Keratinocyte (primary cell): Measurements from ENCODE around the gene TXNDC12. TPM values are rescaled to one million over a fixed set of nuclear protein-coding genes. Genes with fewer than 3 reads are reported as not detected.
"Not testable (repeated sequence)": the region's sequence is repeated elsewhere in the genome, so short reads cannot be mapped to it uniquely, and the experiment has no call there.

Experiments used
- DNase-seq: peaks from one replicate; pipeline ENCODE4 v3.0.0-alpha.2; 2011; ENCODE audit warnings: low read depth, missing footprints, low spot score
- FAIRE-seq: peaks from 2 replicates; lab custom pipeline; 2011; peaks lifted over from hg19 to GRCh38; lab: Jason Lieb, UNC
- H2AFZ ChIP-seq: 2 replicates; pipeline ENCODE4 v1.6.0; 2012; ENCODE audit warnings: low read length, control low read depth, inconsistent platforms; ENCODE audit not compliant: control insufficient read depth
- H3K27ac ChIP-seq: 2 replicates; pipeline ENCODE4 v1.5.1; 2011; ENCODE audit warnings: low read length; ENCODE audit not compliant: control insufficient read depth, insufficient read depth
- H3K27me3 ChIP-seq: 3 replicates; pipeline ENCODE4 v1.6.0; 2011; ENCODE audit warnings: low read length; ENCODE audit not compliant: control insufficient read depth, insufficient read depth; ENCODE audit errors: extremely low read depth
- H3K36me3 ChIP-seq, 2 experiments: 2 replicates in 1 of 2; 3 replicates in 1 of 2; pipeline ENCODE4 v1.5.1; 2011; ENCODE audit warnings: low read length in 2 of 2, mild to moderate bottlenecking in 1 of 2; ENCODE audit not compliant: control insufficient read depth in 2 of 2, insufficient read depth in 2 of 2; ENCODE audit errors: extremely low read depth in 1 of 2
- H3K4me1 ChIP-seq: 3 replicates; pipeline ENCODE4 v1.5.1; 2011; ENCODE audit warnings: low read length; ENCODE audit not compliant: control insufficient read depth, insufficient read depth; ENCODE audit errors: extremely low read depth
- H3K4me2 ChIP-seq: 3 replicates; pipeline ENCODE4 v1.6.0; 2011; ENCODE audit warnings: low read depth, low read length; ENCODE audit not compliant: control insufficient read depth, insufficient read depth; ENCODE audit errors: extremely low read depth
- H3K4me3 ChIP-seq, 3 experiments: fragments of 200-600 bp in 1 of 3; sonication (generic) in 1 of 3; 2 replicates in 2 of 3; 3 replicates in 1 of 3; pipeline ENCODE4 v1.5.1; 2011 to 2016; ENCODE audit warnings: low read length in 3 of 3, mild to moderate bottlenecking in 3 of 3, control low read depth in 2 of 3, inconsistent platforms in 1 of 3, low read depth in 1 of 3, mixed read lengths in 1 of 3, mixed run types in 1 of 3, moderate library complexity in 1 of 3; ENCODE audit not compliant: control insufficient read depth in 2 of 3, insufficient read depth in 2 of 3; ENCODE audit errors: extremely low read depth in 1 of 3
- H3K79me2 ChIP-seq: 2 replicates; pipeline ENCODE4 v1.6.0; 2012; ENCODE audit warnings: low read length; ENCODE audit not compliant: control insufficient read depth, insufficient read depth
- H3K9ac ChIP-seq: 3 replicates; pipeline ENCODE4 v1.6.0; 2011; ENCODE audit warnings: low read length; ENCODE audit not compliant: control insufficient read depth, insufficient read depth; ENCODE audit errors: extremely low read depth
- H3K9me1 ChIP-seq: 3 replicates; pipeline ENCODE4 v1.6.0; 2011; ENCODE audit warnings: low read length; ENCODE audit not compliant: control insufficient read depth, insufficient read depth; ENCODE audit errors: extremely low read depth
- H3K9me3 ChIP-seq: 2 replicates; pipeline ENCODE4 v1.5.1; 2012; ENCODE audit warnings: low read depth, low read length; ENCODE audit not compliant: control insufficient read depth
- H4K20me1 ChIP-seq: 3 replicates; pipeline ENCODE4 v1.6.0; 2011; ENCODE audit warnings: low read length; ENCODE audit not compliant: control insufficient read depth, insufficient read depth; ENCODE audit errors: extremely low read depth
- CTCF ChIP-seq, 3 experiments: IDR thresholded peaks in 1 of 3; conservative IDR thresholded peaks in 1 of 3; optimal IDR thresholded peaks in 1 of 3; 2 replicates in 2 of 3; 3 replicates in 1 of 3; pipeline versions ENCODE3 to v1.5.1; 2011; ENCODE audit warnings: low read length in 3 of 3, mild to moderate bottlenecking in 3 of 3, moderate library complexity in 2 of 3, control low read depth in 1 of 3, inconsistent platforms in 1 of 3; ENCODE audit not compliant: insufficient read depth in 2 of 3; ENCODE audit errors: extremely low read depth in 1 of 3
- EZH2 ChIP-seq: IDR thresholded peaks from one replicate; pipeline ENCODE4 v1.6.1; 2012; ENCODE audit warnings: inconsistent platforms, mild to moderate bottlenecking, low read length, moderate library complexity
- dilution Hi-C: fragments of 300-500 bp; cut with MboI; formaldehyde crosslinking; loops from one replicate; pipeline ENCODE4 v1.7.0; 2020; ENCODE audit warnings: low sequenced_read_pairs; ENCODE audit not compliant: extremely low pct_ligation_motif_present
- polyA plus RNA-seq, 5 experiments: library from polyadenylated mRNA; depleted of rRNA in 3 of 5; stranded (reverse) in 3 of 5; stranded (forward) in 1 of 5; unstranded in 1 of 5; fragments of >200 nt; gene quantifications; 1 replicate in 1 of 5; 2 replicates in 3 of 5; 3 replicates in 1 of 5; pipeline versions ENCODE4 v1.2.1 to v1.2.3, GENCODE V29; 2011 to 2012; ENCODE audit warnings: missing spikeins in 2 of 5, low read depth in 1 of 5, low replicate concordance in 1 of 5

Gene TXNDC12
- polyA plus RNA-seq, 1 donor (not counting 4 experiments of a cell fraction or from before 2014, with no cell fraction given) = 28.2 TPM

GRCh38 chr1:52007215-52008002, 47.6 kb downstream of the TXNDC12 start:
- Histone ChIP-seq H3K4me2 (no peak overlapping the region), H3K9me1 (no peaks in the 10 kb centered on the region), H3K27me3 (no peaks in the 10 kb centered on the region), H2AFZ (peak overlapping the region; percentile 71), H3K9me3 (no peaks in the 10 kb centered on the region), H3K4me1 (peaks cover 16% of the 10 kb centered on the region), H3K27ac (no peak overlapping the region), H3K79me2 (no peaks in the 10 kb centered on the region), H4K20me1 (no peaks in the 10 kb centered on the region), H3K36me3 (no peaks in the 10 kb centered on the region), H3K9ac (no peak overlapping the region), H3K4me3 (no peak overlapping the region)
- no peak for FAIRE-seq
- dilution Hi-C loops = no loop called here
- DNase-seq = no peak
- TF ChIP-seq CTCF (optimal IDR thresholded peaks at IDR 0.05 in 1 of 3, IDR thresholded peaks at IDR 0.05 in 1 of 3, conservative IDR thresholded peaks at IDR 0.05 in 1 of 3; ENCODE audit: extremely low read depth in 1 of 3, insufficient read depth in 2 of 3, low read length in 3 of 3) = no peak
- no peak for TF ChIP-seq EZH2

DNA sequence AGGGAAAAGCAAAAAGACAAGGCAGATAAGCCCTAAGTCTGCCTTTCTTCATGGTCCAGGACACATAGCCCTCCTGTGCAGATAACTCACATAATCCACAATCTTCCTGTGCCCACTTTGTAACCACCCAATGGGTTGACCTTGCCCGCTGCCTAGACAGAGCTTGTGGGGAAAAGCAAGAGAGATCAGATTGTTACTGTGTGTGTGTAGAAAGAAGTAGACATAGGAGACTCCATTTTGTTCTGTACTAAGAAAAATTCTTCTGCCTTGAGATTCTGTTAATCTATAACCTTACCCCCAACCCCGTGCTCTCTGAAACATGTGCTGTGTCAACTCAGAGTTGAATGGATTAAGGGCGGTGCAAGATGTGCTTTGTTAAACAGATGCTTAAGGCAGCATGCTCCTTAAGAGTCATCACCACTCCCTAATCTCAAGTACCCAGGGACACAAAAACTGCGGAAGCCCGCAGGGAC, 48.9 kb downstream of the TXNDC12 start:
- H3K27ac ChIP-seq, dilution Hi-C loops, H4K20me1 ChIP-seq, H3K9ac ChIP-seq, H3K9me3 ChIP-seq, FAIRE-seq, H3K27me3 ChIP-seq, H3K9me1 ChIP-seq, H3K36me3 ChIP-seq, H2AFZ ChIP-seq, DNase-seq, H3K4me3 ChIP-seq, H3K79me2 ChIP-seq: not testable (repeated sequence)
- peaks cover 16% of the 10 kb centered on the region for H3K4me1 ChIP-seq
- H3K4me2 ChIP-seq = peak overlapping the region; percentile 41

DNA sequence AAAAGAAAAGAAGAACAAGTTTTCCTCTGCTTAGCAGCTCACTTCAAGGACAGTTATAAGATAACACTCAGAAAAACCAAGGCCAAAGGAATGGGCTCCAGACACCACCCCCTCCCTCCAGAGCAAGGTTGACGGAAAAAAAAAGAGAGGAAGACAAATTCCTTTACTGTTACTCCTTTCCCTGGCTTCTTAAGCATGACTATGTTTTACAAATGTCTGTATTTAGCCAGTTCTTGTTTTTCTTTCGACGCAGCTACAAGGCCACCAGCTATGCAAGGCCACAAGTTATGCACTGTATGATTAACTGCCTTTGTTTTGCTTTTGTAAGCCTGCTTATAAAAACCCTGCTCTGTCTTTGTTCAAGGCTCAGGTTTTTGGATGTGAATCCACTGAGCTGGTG, 49.4 kb downstream of the TXNDC12 start:
- H3K4me2 ChIP-seq, H3K27me3 ChIP-seq, H3K79me2 ChIP-seq, H3K27ac ChIP-seq, dilution Hi-C loops, H4K20me1 ChIP-seq, FAIRE-seq, H3K9ac ChIP-seq, H3K9me1 ChIP-seq, H3K36me3 ChIP-seq, DNase-seq, H3K4me3 ChIP-seq, H3K9me3 ChIP-seq, H2AFZ ChIP-seq: not testable (repeated sequence)
- H3K4me1 ChIP-seq = peaks cover 16% of the 10 kb centered on the region
